Type B pancreatic cell (in vitro differentiated cells): ENCODE data around the gene ADAM12. TPM values are rescaled to one million over a fixed set of nuclear protein-coding genes. Genes with fewer than 3 reads are reported as not detected.
"Not testable (repeated sequence)": the region's sequence is repeated elsewhere in the genome, so short reads cannot be mapped to it uniquely, and the experiment has no call there.

Experiments used
- DNase-seq: peaks from one replicate; pipeline ENCODE4 v3.0.0; 2021; ENCODE audit warnings: mixed read lengths; ENCODE audit not compliant: unreplicated experiment; ENCODE audit errors: extremely low spot score
- H3K27ac Mint-ChIP-seq: 2 replicates; pipeline ENCODE4 v1.8.0; 2021; ENCODE audit warnings: mild to moderate bottlenecking, mixed read lengths
- H3K27me3 Mint-ChIP-seq: 2 replicates; pipeline ENCODE4 v1.8.0; 2021; ENCODE audit warnings: mixed read lengths
- H3K36me3 Mint-ChIP-seq: 2 replicates; pipeline ENCODE4 v1.8.0; 2021; ENCODE audit warnings: mixed read lengths
- H3K4me1 Mint-ChIP-seq: one replicate; pipeline ENCODE4 v1.8.0; 2021; ENCODE audit warnings: mixed read lengths; ENCODE audit not compliant: unreplicated experiment
- H3K4me3 Mint-ChIP-seq: 2 replicates; pipeline ENCODE4 v1.8.0; 2021; ENCODE audit warnings: mild to moderate bottlenecking, mixed read lengths
- H3K9me3 Mint-ChIP-seq: 2 replicates; pipeline ENCODE4 v1.8.0; 2021; ENCODE audit warnings: mixed read lengths
- total RNA-seq: library from RNA; stranded (reverse); gene quantifications from 2 replicates; pipeline ENCODE4 v1.2.1, GENCODE V29; 2021; ENCODE audit warnings: low replicate concordance
- TF ChIP-seq, protein P1 (sequence below): fragments of 200-600 bp; sonication (generic); conservative IDR thresholded peaks from 2 replicates; pipeline ENCODE4 v1.5.0; 2021; ENCODE audit warnings: antibody characterized with exemption, mild to moderate bottlenecking

Gene ADAM12
- total RNA-seq, 1 donor from 2014 or later = 31.6 TPM

DNA sequence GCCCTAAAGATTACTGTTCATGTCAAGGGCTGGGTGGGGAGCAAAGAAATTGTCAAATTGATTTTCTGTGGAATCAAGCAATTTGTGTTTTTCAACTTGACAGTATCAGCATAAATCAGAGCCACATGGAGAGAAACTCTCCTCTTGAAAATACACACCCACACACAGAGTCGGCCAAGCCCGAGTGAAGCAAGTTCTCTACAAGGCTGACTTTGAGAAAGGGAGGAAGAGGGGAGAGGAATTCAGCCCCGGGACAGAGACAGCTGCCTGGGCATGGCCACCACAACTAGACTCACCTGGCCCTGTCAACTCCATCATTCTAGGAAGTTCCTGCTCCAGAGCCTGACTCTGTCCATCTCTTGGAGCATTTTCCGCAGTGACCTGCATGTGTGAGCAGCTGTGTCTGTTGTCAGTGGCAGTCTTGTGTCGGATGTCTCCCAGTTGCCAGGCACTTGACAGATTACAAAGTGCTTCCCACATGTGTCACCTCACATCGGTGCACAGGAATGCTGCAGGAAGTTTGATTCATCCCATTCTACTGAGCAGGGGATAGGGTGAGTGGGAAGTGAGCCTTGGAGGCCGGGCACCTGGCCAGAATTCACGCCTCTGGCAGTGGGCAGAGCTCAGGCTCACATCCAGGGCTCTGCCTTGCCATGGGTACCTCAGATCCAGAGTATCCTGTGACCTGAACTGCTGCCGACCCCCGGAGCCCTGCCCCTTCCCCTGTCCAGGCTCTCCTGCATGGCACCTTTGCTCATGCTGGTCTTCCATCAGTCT lies 37.9 kb downstream of the ADAM12 start:
- no peak overlapping the region for H3K27ac Mint-ChIP-seq
- H3K4me1 Mint-ChIP-seq = peaks cover 4% of the 10 kb centered on the region
- TF ChIP-seq, protein P1, sequence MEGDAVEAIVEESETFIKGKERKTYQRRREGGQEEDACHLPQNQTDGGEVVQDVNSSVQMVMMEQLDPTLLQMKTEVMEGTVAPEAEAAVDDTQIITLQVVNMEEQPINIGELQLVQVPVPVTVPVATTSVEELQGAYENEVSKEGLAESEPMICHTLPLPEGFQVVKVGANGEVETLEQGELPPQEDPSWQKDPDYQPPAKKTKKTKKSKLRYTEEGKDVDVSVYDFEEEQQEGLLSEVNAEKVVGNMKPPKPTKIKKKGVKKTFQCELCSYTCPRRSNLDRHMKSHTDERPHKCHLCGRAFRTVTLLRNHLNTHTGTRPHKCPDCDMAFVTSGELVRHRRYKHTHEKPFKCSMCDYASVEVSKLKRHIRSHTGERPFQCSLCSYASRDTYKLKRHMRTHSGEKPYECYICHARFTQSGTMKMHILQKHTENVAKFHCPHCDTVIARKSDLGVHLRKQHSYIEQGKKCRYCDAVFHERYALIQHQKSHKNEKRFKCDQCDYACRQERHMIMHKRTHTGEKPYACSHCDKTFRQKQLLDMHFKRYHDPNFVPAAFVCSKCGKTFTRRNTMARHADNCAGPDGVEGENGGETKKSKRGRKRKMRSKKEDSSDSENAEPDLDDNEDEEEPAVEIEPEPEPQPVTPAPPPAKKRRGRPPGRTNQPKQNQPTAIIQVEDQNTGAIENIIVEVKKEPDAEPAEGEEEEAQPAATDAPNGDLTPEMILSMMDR = no peak
- no peaks in the 10 kb centered on the region for H3K36me3 Mint-ChIP-seq
- H3K9me3 Mint-ChIP-seq = no peaks in the 10 kb centered on the region
- H3K27me3 Mint-ChIP-seq = peaks cover 3% of the 10 kb centered on the region
- DNase-seq = no peak
- H3K4me3 Mint-ChIP-seq = no peak overlapping the region

DNA sequence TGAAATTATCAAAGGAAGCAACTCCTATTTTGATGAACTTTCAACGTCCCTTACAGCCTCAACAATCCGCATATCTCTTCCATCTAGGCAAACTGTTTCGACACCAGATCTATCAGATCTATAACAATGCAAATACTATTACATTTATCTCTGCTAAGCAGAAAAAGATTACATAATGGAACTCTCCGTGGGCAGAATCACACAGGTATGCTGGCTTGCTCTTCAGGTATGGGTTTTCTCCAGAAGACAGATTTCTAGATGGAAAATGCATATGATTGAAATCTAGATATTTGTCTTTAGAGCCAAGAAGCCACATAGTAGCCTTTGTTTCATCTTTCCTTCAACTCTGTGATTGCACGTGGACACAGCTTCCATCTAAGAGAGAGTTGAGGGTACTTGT lies 38.6 kb downstream of the ADAM12 start:
- Mint-ChIP-seq H3K4me1 (peaks cover 4% of the 10 kb centered on the region), H3K36me3 (no peaks in the 10 kb centered on the region), H3K27me3 (peaks cover 3% of the 10 kb centered on the region), H3K4me3 (no peak overlapping the region), H3K27ac (no peak overlapping the region), H3K9me3 (no peaks in the 10 kb centered on the region)
- DNase-seq = no peak
- TF ChIP-seq, protein P1 = no peak

DNA sequence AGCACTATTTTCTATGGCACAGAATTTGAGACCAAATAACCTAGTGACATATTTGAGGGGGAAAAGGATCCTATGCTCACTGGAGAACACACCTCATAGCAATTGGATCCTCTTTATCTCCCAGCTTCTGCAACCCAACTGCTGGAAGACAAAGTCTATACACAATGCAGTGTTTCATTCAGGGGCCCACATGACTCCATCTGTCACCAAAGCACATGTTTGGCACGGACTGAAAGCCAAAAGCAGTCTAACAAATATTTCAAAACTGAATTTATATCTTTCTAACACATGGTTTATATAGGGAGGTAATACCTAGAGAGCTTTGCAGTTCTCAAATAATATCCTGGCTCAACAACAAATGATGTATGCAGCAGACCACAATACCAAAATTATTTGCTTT lies 39.2 kb downstream of the ADAM12 start:
- TF ChIP-seq, protein P1 = no peak
- H3K36me3 Mint-ChIP-seq = no peaks in the 10 kb centered on the region

DNA sequence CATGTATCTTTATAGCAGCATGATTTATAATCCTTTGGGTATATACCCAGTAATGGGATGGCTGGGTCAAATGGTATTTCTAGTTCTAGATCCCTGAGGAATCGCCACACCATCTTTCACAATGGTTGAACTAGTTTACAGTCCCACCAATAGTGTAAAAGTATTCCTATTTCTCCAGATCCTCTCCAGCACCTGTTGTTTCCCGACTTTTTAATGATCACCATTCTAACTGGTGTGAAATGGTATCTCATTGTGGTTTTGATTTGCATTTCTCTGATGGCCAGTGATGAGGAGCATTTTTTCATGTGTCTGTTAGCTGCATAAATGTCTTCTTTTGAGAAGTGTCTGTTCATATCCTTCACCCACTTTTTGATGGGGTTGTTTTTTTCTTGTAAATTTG lies 44.8 kb downstream of the ADAM12 start:
- H3K4me3 Mint-ChIP-seq, H3K4me1 Mint-ChIP-seq, H3K27me3 Mint-ChIP-seq, H3K9me3 Mint-ChIP-seq, H3K36me3 Mint-ChIP-seq, H3K27ac Mint-ChIP-seq, DNase-seq: not testable (repeated sequence)

More for the DNA sequence above, 39.2 kb downstream of the ADAM12 start:
- H3K27ac Mint-ChIP-seq = no peak overlapping the region
- no peak for DNase-seq
- peaks cover 4% of the 10 kb centered on the region for H3K4me1 Mint-ChIP-seq
- no peaks in the 10 kb centered on the region for H3K9me3 Mint-ChIP-seq
- no peak overlapping the region for H3K4me3 Mint-ChIP-seq
- H3K27me3 Mint-ChIP-seq = peaks cover 3% of the 10 kb centered on the region

DNA sequence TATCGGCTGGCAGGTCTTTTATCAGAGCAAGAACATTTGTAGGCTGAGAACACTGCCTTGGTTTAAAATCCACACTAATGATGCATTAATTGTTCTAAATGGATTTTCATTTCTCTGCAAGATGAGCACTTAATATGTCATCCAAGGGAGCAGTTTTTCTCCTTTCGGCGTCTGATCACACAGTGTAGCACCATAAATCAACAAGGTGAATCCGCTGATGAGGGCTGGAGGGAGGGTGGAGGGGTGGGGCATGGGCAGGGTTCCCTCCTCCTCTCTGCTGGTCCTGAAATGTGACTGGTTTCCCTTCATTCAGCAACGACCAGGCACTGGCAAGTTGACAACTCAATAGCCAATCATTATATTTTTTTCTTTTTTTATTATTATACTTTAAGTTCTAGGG lies 45.6 kb downstream of the ADAM12 start:
- H3K27ac Mint-ChIP-seq = no peak overlapping the region

DNA sequence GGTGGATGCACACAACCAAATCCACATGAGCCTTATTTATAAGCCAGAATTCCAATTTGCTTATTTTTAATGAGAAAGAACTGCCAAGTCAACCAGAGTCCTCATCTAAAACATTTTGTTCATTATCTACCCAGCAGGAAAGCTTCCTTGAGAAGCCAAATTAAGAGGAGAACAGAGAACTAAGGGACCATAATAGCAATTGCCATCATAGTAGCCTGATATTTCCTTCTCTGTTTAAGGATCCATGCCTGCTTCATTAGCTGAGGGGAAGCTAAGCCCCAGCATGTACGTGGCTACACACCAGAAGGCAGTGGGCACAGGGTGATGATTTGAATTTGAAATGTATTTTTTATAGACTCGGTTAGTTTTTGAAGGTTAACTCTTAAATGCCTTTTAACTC lies 46.8 kb downstream of the ADAM12 start:
- TF ChIP-seq, protein P1 = no peak
- Mint-ChIP-seq H3K36me3 (no peaks in the 10 kb centered on the region), H3K4me1 (peaks cover 4% of the 10 kb centered on the region), H3K9me3 (no peaks in the 10 kb centered on the region), H3K4me3 (no peak overlapping the region), H3K27ac (no peak overlapping the region), H3K27me3 (peaks cover 8% of the 10 kb centered on the region)
- no peak for DNase-seq

More for the DNA sequence above, 45.6 kb downstream of the ADAM12 start:
- Mint-ChIP-seq H3K4me1 (no peaks in the 10 kb centered on the region), H3K27me3 (peaks cover 8% of the 10 kb centered on the region), H3K36me3 (no peaks in the 10 kb centered on the region), H3K9me3 (no peaks in the 10 kb centered on the region), H3K4me3 (no peak overlapping the region)
- TF ChIP-seq, protein P1 = no peak
- no peak for DNase-seq
